SKM-1 treated with dmso at 0.1 percent for 144 hours (cell line): ENCODE measurements around the gene PPP6R2.
"Not testable (repeated sequence)": the region's sequence is repeated elsewhere in the genome, so short reads cannot be mapped to it uniquely, and the experiment has no call there.

Experiments
- DNase-seq: peaks from one replicate; lab custom pipeline; 2025; ENCODE audit not compliant: unreplicated experiment; lab: John Stamatoyannopoulos, UW

Gene PPP6R2

GRCh38 chr22:50397371-50398060, 54.4 kb downstream of the PPP6R2 start:
- DNase-seq = not testable (repeated sequence)

GRCh38 chr22:50398831-50399648, 55.9 kb downstream of the PPP6R2 start:
- no peak for DNase-seq

GRCh38 chr22:50399751-50400331, 56.7 kb downstream of the PPP6R2 start:
- peak; percentile 46 for DNase-seq

GRCh38 chr22:50400406-50400805, 57.3 kb downstream of the PPP6R2 start:
- no peak for DNase-seq

GRCh38 chr22:50400931-50401330, 57.8 kb downstream of the PPP6R2 start:
- DNase-seq = no peak

- no peak for DNase-seq
Observed at GRCh38 chr22:50401907-50402306, 58.8 kb downstream of the PPP6R2 start.

DNA sequence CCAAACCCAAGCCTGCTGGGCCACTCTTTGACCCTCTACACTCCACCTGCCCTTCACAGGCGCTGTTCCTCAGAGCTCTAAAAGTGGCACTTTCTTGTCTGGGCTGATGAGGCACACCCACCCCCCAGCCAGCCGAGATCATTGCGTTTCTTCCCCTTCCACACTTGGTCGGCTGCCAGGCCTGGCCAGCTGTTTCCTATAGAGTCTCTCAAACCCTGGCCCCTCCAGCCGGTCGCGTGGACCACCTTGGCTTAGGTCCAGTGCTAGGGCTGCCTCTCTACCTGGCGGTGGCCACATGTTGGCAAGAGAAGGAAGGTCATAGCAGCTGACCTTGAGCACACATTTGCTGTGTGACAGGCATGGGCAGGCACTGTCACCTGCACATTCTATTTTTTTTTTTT, 60.6 kb downstream of the PPP6R2 start:
- DNase-seq = no peak

DNA sequence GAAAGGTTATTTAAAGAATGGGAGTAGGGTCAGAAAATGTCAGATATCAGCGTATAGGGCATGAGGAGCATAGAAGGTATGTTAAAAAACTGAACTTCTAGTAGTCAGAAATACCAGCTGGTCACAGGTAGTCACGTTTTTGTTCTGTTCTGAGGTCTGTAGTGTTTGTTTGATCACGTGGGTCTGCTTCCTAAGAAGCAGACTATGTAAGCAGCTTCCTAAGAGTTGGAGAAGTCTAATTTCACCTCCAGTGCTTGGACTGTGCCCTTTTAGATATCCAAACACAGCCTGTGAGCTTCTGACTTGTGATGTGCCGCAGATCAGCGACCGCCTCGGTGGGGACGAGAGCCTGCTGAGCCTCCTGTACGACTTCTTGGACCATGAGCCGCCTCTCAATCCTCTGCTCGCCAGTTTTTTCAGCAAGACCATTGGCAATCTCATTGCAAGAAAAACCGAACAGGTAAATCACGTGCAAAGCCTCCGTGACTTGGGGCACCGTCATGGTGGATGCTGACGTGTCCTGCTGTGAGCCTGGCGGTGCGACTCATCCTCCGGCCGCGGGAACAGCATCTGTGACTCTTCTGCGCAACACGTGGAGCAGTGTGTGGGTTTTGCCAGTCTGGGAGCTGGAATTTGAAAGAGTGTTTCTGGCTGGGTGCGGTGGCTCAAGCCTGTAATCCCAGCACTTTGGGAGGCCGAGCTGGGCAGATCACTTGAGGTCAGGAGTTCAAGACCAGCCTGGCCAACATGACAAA, 63.5 kb downstream of the PPP6R2 start:
- no peak for DNase-seq

DNA sequence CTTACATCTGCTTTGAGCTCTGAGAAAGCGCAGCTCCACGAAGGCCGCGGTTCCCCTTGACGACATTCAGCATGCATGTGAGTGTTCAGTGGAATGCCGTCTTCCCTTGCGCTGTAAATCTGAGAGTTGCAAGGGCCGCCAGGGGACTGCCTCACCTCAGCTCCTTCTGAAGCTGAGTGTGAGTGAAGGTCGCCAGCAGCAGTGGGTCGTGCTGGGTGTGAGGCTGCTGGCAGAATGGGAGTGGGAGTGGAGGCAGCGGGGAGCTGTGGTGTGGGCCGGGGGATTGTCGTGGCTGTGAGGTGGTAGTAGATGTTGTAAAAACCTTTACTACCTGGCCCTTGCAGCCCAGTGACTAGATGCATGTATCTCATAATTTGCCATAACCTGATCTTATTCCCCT, 65.2 kb downstream of the PPP6R2 start:
- DNase-seq = no peak

DNA sequence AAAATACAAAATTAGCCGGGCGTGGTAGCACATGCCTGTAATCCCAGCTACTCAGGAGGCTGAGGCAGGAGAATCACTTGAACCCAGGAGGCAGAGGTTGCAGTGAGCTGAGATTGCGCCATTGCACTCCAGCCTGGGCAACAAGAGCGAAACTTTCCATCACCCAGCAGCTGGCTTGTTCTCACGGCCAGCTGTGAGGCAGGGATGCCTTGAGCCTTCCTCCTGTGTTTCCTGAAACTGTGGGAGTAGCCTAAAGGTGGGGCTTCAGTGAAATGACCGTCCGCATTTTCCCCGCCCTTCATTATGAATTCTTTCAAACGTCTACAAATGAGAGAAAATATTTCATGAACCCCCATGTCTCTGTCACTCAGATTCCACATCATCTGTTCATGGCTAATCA, 65.8 kb downstream of the PPP6R2 start:
- not testable (repeated sequence) for DNase-seq

- DNase-seq = no peak
Observed at GRCh38 chr22:50414476-50415248, 71.5 kb downstream of the PPP6R2 start.

DNA sequence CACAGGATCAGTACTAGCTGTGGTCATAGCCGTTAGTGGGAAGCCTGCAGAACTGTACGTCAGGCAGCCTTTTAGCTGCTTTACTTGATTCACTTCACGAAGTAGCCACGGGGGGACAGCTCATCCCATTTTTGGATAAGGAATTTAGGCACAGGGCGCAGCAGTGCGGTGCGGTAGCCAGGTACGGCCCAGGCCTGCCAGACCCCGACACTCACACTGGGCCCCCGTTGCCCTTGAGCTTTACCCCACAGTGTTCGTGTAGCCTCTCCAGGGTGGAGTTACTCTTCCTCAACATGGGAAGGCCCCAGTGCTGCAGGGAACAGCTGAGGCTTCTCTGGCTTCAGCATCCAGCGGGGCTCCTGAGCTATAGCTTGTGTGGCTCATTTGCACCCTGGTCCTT, 72.3 kb downstream of the PPP6R2 start:
- no peak for DNase-seq

- DNase-seq = no peak
Observed at GRCh38 chr22:50416996-50417395, 73.9 kb downstream of the PPP6R2 start.

DNA sequence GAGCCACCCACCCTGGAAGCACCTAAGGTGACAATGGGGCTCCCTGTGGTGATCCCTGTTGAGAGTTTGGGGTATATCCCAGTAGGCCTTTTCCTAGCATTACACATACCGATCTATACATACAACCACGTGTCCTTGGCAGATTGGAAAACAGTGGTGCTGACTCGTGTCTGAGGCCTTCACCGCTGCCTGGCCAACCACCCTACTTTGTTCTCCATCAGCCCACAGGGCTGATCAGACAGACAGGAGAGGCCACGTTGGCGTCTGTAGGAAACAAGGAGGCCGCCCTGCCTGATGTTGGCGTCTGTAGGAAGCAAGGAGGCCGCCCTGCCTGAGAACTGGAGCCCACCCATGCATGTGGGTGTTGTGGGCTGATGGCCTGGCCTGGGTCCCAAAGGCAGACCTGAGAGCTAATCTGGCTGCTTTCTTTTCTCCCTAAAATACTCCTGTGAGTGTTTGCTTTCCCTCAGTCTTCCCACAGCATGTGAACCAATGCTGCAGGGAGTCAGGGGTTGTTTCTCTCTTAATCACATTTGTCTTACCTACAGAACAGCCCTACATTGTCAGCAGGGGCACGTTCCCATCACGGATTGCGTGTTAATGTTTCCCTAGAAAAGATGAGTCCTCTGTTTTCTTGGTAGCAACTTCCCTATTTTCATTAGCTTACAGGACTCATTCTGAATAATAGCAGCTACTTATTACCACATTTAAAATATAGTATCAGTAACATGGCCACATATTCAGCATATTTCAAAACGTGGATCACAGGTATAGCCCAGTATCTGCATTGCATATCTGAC, 74.5 kb downstream of the PPP6R2 start:
- DNase-seq = no peak

DNA sequence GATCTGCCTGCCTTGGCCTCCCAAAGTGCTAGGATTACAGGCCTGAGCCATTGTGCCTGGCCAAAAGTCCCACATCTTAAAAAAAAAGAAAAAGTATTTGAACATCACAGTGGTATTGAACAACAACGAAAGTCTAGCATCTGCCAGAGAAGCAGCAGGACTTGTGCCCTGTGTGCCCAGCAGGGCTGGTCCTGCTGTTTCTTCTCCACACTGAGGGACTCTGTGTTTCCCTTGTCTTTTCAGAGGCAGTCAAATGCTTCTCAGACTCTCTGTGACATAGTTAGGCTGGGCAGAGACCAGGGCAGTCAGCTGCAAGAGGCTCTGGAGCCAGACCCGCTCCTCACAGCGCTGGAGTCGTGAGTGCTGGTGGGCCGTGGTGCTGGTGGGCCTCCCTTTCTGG, 75.5 kb downstream of the PPP6R2 start:
- no peak for DNase-seq

- no peak for DNase-seq
Observed at GRCh38 chr22:50419116-50419515, 76.0 kb downstream of the PPP6R2 start.

- DNase-seq = no peak
Observed at GRCh38 chr22:50420015-50420414, 76.9 kb downstream of the PPP6R2 start.

DNA sequence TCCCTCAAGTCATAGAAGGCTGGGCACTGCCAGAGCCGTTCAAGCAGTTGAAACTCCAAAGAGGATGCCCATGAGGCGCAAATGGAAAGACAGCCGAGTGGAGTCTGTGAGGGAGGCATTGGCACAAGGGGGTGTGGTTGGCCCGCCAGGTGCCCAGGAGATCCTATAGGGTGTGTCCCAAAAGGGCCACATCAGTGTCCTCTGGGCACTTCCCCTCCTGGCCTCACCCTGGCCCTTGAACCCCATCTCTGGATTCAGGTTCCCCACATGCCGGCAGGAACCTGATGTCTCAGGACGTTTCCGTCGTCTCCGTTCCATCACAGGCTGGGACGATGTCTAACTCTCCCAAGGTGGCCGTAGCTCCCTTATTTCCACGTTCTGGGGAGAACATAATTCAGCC, 77.5 kb downstream of the PPP6R2 start:
- no peak for DNase-seq

GRCh38 chr22:50422046-50422445, 78.9 kb downstream of the PPP6R2 start:
- no peak for DNase-seq
